ENCODE data around the gene NUP88.

NUP88 gene

DNA sequence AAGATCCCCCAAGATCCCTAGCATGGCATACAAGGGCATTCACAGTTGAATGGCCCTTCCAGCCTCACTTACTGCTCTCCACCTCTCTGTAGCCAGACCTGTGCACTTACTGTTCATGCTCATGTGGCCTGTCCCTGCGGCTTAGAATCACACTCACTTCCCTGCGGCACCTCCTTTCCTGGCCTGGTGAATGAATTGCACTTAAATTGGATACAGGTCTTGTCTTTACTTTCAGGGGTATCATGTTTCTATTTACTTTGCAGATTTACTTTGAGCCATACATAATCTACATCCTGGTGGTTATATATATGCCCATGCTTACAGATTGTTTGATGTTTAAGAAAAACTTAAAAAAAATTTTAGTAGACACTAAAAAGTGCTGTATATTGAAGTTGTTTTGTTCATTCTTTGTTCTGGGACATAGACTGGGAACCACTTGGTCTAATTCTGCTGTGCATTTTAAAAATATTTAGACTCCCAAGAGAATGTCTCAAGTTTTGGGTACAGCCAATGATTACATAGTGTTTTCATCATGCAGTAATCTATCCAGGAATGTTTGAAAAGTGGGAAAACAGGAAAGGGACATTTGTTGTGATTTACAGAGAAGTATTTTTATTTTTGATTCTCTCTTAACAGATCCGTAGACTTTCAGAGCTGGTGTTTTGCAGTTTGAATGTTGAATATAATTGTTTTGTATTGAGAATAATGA is 63.9 kb downstream of the NUP88 start:
- DNase-seq (ENCODE audit: low read depth): no peak

DNA sequence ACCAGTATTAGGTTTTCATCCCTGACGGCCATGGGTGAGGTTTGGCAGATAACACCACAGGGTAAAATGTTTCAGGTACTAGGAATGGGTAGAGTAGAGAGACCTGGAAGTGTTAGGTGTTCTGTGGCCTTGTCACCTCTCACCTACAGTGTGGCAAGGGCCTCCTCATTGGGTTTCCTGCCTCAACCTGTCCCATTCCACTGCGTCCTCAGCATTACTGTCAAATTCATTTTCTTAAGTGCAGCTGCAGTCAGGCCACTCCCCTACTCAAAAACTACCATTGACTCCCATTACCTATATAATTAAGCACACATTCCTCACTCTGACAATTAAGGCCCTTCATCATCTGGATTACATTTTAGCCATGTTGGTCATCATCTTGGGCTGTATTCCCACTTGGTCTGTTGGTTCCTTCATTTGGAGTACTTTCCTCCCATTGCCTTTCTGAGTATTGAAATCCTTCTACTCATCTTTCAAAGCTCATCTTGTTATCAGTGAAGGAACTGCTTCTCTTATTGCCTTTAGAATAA is 64.5 kb downstream of the NUP88 start:
- no peak for DNase-seq (ENCODE audit: low read depth)

DNA sequence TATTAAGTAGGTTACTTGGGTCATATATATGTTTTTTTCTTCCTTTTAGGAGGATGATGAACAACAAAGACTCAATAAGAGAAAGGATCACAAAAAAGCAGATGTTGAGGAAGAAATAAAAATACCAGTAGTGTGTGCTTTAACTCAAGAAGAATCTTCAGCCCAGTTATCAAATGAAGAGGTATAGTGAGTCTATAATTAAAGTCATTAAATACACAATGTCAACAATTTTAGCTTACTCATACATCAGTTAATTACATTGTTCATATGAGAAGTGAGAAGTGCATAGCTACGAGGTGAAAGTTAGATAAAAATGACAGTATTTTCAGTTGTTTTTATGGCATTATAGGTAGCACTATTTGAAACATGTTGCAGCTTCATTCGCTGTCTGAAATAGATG is 65.2 kb downstream of the NUP88 start:
- no peak for DNase-seq (ENCODE audit: low read depth)

DNA sequence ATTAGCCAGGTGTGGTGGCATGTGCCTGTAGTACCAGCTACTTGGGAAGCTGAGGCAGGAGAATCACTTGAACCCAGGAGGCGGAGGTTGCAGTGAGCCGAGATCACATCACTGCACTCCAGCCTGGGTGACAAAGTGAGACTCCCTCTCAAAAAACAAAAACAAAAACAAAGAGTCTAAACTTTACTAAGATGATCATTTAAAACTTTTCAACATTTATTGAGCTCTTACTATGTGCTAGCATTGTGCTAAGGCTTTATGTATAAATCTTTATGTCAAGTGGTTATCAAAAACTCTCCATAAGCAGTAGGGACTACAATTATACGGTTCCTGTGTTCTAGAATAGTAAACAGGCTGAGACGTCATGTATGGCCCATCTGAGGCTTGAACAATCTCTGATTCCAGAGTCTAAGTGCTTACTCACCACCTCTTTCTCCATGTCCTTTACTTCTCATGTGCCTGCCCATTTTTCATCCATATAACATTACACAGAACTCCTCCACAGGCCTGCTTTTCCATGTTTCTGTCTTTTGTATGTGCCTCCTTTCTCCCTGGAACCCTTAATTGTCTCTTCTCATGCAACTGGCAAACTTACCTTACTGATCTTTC is 66.7 kb downstream of the NUP88 start:
- DNase-seq (ENCODE audit: low read depth): no peak

DNA sequence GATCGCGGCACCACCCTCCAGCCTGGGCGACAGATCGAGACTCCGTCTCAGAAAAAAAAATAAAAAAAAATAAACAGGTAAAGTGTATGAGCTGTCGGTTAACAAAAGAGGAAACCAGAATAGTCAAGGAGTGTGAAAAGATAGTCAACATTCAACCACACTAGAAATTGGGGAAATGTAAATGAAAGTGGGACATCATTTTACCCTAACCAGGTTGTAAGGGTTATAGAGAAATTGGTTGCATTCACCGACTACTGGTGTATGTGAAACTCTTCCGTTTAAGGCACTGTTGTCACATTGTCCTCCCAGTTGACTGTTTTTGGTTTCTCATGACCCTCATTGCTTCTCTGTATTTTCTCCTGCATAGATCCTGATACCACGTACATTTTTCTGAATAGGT is 74.5 kb downstream of the NUP88 start:
- DNase-seq (ENCODE audit: low read depth): no peak

Data from stimulated activated CD8-positive, alpha-beta memory T cell treated with anti-CD3 and anti-CD28 coated beads, Interleukin-12 subunit alpha, Interleukin-12 subunit beta, amount 100 ng/mL, for 1 hour (primary cell).